ENCODE data around the gene PTK6. TPM values are rescaled to one million over a fixed set of nuclear protein-coding genes. Genes with fewer than 3 reads are reported as not detected.
A peak's percentile ranks its signal among the peaks of the same experiment; 100 is the strongest.

The PTK6 gene
- total and polyA plus RNA-seq, 2 of the 13 experiments (the other 11 are each of a cell fraction or from before 2014, with no cell fraction given) = 0.08 TPM; not detected in 1

GRCh38 chr20:63536241-63536977 lies 767 bp downstream of the PTK6 start (continued):
- TF ChIP-seq, protein P1, sequence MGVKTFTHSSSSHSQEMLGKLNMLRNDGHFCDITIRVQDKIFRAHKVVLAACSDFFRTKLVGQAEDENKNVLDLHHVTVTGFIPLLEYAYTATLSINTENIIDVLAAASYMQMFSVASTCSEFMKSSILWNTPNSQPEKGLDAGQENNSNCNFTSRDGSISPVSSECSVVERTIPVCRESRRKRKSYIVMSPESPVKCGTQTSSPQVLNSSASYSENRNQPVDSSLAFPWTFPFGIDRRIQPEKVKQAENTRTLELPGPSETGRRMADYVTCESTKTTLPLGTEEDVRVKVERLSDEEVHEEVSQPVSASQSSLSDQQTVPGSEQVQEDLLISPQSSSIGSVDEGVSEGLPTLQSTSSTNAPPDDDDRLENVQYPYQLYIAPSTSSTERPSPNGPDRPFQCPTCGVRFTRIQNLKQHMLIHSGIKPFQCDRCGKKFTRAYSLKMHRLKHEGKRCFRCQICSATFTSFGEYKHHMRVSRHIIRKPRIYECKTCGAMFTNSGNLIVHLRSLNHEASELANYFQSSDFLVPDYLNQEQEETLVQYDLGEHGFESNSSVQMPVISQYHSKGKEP (CRISPR knock-in tag; IDR thresholded peaks at IDR 0.05) = no peak
- no peak for TF ChIP-seq TCF12 (IDR thresholded peaks at IDR 0.05)
- TF ChIP-seq TCF12 (CRISPR knock-in tag; IDR thresholded peaks at IDR 0.05) = no peak
- TF ChIP-seq GPN1 (CRISPR knock-in tag; IDR thresholded peaks at IDR 0.05; ENCODE audit: borderline replicate concordance) = no peak
- TF ChIP-seq, protein P2, sequence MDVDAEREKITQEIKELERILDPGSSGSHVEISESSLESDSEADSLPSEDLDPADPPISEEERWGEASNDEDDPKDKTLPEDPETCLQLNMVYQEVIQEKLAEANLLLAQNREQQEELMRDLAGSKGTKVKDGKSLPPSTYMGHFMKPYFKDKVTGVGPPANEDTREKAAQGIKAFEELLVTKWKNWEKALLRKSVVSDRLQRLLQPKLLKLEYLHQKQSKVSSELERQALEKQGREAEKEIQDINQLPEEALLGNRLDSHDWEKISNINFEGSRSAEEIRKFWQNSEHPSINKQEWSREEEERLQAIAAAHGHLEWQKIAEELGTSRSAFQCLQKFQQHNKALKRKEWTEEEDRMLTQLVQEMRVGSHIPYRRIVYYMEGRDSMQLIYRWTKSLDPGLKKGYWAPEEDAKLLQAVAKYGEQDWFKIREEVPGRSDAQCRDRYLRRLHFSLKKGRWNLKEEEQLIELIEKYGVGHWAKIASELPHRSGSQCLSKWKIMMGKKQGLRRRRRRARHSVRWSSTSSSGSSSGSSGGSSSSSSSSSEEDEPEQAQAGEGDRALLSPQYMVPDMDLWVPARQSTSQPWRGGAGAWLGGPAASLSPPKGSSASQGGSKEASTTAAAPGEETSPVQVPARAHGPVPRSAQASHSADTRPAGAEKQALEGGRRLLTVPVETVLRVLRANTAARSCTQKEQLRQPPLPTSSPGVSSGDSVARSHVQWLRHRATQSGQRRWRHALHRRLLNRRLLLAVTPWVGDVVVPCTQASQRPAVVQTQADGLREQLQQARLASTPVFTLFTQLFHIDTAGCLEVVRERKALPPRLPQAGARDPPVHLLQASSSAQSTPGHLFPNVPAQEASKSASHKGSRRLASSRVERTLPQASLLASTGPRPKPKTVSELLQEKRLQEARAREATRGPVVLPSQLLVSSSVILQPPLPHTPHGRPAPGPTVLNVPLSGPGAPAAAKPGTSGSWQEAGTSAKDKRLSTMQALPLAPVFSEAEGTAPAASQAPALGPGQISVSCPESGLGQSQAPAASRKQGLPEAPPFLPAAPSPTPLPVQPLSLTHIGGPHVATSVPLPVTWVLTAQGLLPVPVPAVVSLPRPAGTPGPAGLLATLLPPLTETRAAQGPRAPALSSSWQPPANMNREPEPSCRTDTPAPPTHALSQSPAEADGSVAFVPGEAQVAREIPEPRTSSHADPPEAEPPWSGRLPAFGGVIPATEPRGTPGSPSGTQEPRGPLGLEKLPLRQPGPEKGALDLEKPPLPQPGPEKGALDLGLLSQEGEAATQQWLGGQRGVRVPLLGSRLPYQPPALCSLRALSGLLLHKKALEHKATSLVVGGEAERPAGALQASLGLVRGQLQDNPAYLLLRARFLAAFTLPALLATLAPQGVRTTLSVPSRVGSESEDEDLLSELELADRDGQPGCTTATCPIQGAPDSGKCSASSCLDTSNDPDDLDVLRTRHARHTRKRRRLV (CRISPR knock-in tag; IDR thresholded peaks at IDR 0.05) = peak; percentile 69; the same call in 1 of the 2 replicates
- TF ChIP-seq TEAD2 (CRISPR knock-in tag; IDR thresholded peaks at IDR 0.05) = no peak
- TF ChIP-seq FOXJ3 (CRISPR knock-in tag; IDR thresholded peaks at IDR 0.05; ENCODE audit: borderline replicate concordance) = no peak
- TF ChIP-seq, protein P3, sequence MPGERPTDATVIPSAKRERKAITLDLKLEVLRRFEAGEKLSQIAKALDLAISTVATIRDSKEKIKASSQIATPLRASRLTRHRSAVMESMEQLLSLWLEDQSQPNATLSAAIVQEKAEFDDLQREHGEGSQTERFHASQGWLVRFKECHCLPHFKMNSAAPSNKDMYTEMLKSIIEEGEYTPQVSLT (CRISPR knock-in tag; IDR thresholded peaks at IDR 0.05; ENCODE audit: borderline replicate concordance, low read depth) = no peak
- no peak for TF ChIP-seq ZNF317 (CRISPR knock-in tag; IDR thresholded peaks at IDR 0.05)
- TF ChIP-seq SAP130 (CRISPR knock-in tag; IDR thresholded peaks at IDR 0.05; ENCODE audit: low read depth) = no peak
- no peak for TF ChIP-seq ZNF33B (CRISPR knock-in tag; IDR thresholded peaks at IDR 0.05)
- no peak for TF ChIP-seq RCOR2 (CRISPR knock-in tag; IDR thresholded peaks at IDR 0.05)
- no peak for TF ChIP-seq ATRX (CRISPR knock-in tag; IDR thresholded peaks at IDR 0.05; ENCODE audit: borderline replicate concordance)
- TF ChIP-seq NONO (IDR thresholded peaks at IDR 0.05) = no peak
- no peak for TF ChIP-seq NONO (CRISPR knock-in tag; conservative IDR thresholded peaks at IDR 0.05)
- TF ChIP-seq CEBPG (CRISPR knock-in tag; IDR thresholded peaks at IDR 0.05) = no peak
- no peak for TF ChIP-seq GTF2F1 (IDR thresholded peaks at IDR 0.05; ENCODE audit: low read length)
- TF ChIP-seq HNRNPL (IDR thresholded peaks at IDR 0.05; ENCODE audit: low read depth, low read length) = 0 out of 2 replicates have a peak, but pooled peaks have one; percentile 35
- TF ChIP-seq TAF1 (CRISPR knock-in tag; IDR thresholded peaks at IDR 0.05) = no peak
- no peak for TF ChIP-seq RFXANK (CRISPR knock-in tag; IDR thresholded peaks at IDR 0.05)
- TF ChIP-seq CREB1 (IDR thresholded peaks at IDR 0.05) = 0 out of 2 replicates have a peak, but pooled peaks have one; percentile 8
- no peak for TF ChIP-seq CREB1 (CRISPR knock-in tag; IDR thresholded peaks at IDR 0.05)
- no peak for TF ChIP-seq ZIK1 (CRISPR knock-in tag; IDR thresholded peaks at IDR 0.05; ENCODE audit: borderline replicate concordance, low read depth)
- TF ChIP-seq ZSCAN21 (CRISPR knock-in tag; IDR thresholded peaks at IDR 0.05; ENCODE audit: borderline replicate concordance) = no peak
- no peak for TF ChIP-seq CHCHD3 (CRISPR knock-in tag; IDR thresholded peaks at IDR 0.05)
- TF ChIP-seq ZNF781 (CRISPR knock-in tag; IDR thresholded peaks at IDR 0.05; ENCODE audit: borderline replicate concordance, not compliant biosample characterization) = no peak
- TF ChIP-seq EZH2 (conservative IDR thresholded peaks at IDR 0.05; ENCODE audit: low read depth, low read length) = no peak

Data from HepG2 (cell line).